ENCODE data around the gene BPGM.

BPGM gene

GRCh38 chr7:134627775-134628153 lies 18.9 kb upstream of the BPGM start:
- peaks cover 75% of the 10 kb centered on the region for H3K27me3 ChIP-seq
- no peaks in the 10 kb centered on the region for H3K36me3 ChIP-seq
- no peaks in the 10 kb centered on the region for H3K4me1 ChIP-seq
- H3K4me3 ChIP-seq (ENCODE audit: low read depth, low read length): no peak overlapping the region
- DNase-seq: no peak
- no peak for TF ChIP-seq CTCF (IDR thresholded peaks at IDR 0.05; ENCODE audit: low read depth, low read length)
- H3K9me3 ChIP-seq: no peaks in the 10 kb centered on the region; the same call in 1 of the 2 replicates

GRCh38 chr7:134629445-134629844 lies 17.2 kb upstream of the BPGM start:
- Histone ChIP-seq H3K4me1 (no peaks in the 10 kb centered on the region), H3K9me3 (no peaks in the 10 kb centered on the region), H3K4me3 (ENCODE audit: low read depth, low read length) (no peak overlapping the region), H3K27me3 (peaks cover 63% of the 10 kb centered on the region), H3K36me3 (no peaks in the 10 kb centered on the region)
- TF ChIP-seq CTCF (IDR thresholded peaks at IDR 0.05; ENCODE audit: low read depth, low read length): no peak
- no peak for DNase-seq

- DNase-seq: no peak
- Histone ChIP-seq H3K9me3 (no peaks in the 10 kb centered on the region), H3K4me1 (no peaks in the 10 kb centered on the region), H3K36me3 (no peaks in the 10 kb centered on the region), H3K4me3 (ENCODE audit: low read depth, low read length) (no peak overlapping the region), H3K27me3 (peaks cover 57% of the 10 kb centered on the region)
- TF ChIP-seq CTCF (IDR thresholded peaks at IDR 0.05; ENCODE audit: low read depth, low read length): no peak
Measured at GRCh38 chr7:134630237-134630636, 16.4 kb upstream of the BPGM start.

- no peak overlapping the region for H3K4me3 ChIP-seq (ENCODE audit: low read depth, low read length)
- H3K27me3 ChIP-seq: peaks cover 50% of the 10 kb centered on the region
- no peaks in the 10 kb centered on the region for H3K9me3 ChIP-seq
- TF ChIP-seq CTCF (IDR thresholded peaks at IDR 0.05; ENCODE audit: low read depth, low read length): no peak
- no peaks in the 10 kb centered on the region for H3K4me1 ChIP-seq
- no peak for DNase-seq
- no peaks in the 10 kb centered on the region for H3K36me3 ChIP-seq
Measured at GRCh38 chr7:134630893-134631292, 15.8 kb upstream of the BPGM start.

- no peaks in the 10 kb centered on the region for H3K36me3 ChIP-seq
Measured at GRCh38 chr7:134632052-134632451, 14.6 kb upstream of the BPGM start.

More at GRCh38 chr7:134632052-134632451, 14.6 kb upstream of the BPGM start:
- Histone ChIP-seq H3K4me1 (no peaks in the 10 kb centered on the region), H3K4me3 (ENCODE audit: low read depth, low read length) (no peak overlapping the region), H3K9me3 (no peaks in the 10 kb centered on the region), H3K27me3 (peaks cover 39% of the 10 kb centered on the region)
- DNase-seq: no peak
- no peak for TF ChIP-seq CTCF (IDR thresholded peaks at IDR 0.05; ENCODE audit: low read depth, low read length)

Data from BE2C (cell line).